ENCODE results near the gene CCDC102B.

GRCh38 chr18:68848242-68848641 is 50.4 kb downstream of the CCDC102B start:
- TF ChIP-seq EZH2phosphoT487 (conservative IDR thresholded peaks at IDR 0.05; ENCODE audit: low read length) (no peak), CTCF (IDR thresholded peaks at IDR 0.05; ENCODE audit: insufficient read depth, low read length, poor library complexity, severe bottlenecking) (no peak)

Measured in SU-DHL-6 (cell line).